ENCODE data around the gene CORO2A.

DNA sequence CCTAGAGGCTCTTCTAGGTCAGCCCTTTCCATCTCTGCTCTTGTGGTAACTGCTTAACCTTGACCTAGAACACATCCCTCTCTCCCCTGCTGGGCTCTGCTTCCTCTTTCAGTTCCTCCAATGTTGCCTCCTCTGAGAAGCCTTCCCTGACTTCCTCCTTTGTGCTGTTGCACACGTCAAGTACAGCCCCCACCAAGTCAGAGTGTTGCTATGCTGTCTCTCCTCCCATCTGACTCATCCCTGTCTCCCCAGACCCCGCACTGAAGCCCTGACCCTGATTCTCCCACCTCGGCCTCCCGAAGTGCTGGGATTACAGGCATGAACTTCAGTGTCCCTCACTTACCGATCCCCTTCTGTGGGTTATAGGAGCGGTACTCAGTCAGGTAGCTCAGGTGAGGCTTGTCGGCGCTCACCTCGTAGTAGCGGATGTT, 63.0 kb downstream of the CORO2A start:
- TF ChIP-seq, protein P1, sequence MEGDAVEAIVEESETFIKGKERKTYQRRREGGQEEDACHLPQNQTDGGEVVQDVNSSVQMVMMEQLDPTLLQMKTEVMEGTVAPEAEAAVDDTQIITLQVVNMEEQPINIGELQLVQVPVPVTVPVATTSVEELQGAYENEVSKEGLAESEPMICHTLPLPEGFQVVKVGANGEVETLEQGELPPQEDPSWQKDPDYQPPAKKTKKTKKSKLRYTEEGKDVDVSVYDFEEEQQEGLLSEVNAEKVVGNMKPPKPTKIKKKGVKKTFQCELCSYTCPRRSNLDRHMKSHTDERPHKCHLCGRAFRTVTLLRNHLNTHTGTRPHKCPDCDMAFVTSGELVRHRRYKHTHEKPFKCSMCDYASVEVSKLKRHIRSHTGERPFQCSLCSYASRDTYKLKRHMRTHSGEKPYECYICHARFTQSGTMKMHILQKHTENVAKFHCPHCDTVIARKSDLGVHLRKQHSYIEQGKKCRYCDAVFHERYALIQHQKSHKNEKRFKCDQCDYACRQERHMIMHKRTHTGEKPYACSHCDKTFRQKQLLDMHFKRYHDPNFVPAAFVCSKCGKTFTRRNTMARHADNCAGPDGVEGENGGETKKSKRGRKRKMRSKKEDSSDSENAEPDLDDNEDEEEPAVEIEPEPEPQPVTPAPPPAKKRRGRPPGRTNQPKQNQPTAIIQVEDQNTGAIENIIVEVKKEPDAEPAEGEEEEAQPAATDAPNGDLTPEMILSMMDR (IDR thresholded peaks at IDR 0.05): no peak
- no peak for TF ChIP-seq POLR2A (IDR thresholded peaks at IDR 0.05)
